Astrocyte of the hippocampus (primary cell): Measurements from ENCODE around the gene METTL5.
"Not testable (repeated sequence)": the region's sequence is repeated elsewhere in the genome, so short reads cannot be mapped to it uniquely, and the experiment has no call there.

Source experiments
- DNase-seq: peaks from one replicate; pipeline ENCODE4 v3.0.0; 2011; ENCODE audit warnings: low read depth, low spot score

The METTL5 gene

GRCh38 chr2:169834401-169834800 lies 9.7 kb upstream of the METTL5 start:
- DNase-seq: no peak

- DNase-seq: peak; percentile 73
These were observed 3.6 kb upstream of the METTL5 start for GRCh38 chr2:169828141-169828811.

DNA sequence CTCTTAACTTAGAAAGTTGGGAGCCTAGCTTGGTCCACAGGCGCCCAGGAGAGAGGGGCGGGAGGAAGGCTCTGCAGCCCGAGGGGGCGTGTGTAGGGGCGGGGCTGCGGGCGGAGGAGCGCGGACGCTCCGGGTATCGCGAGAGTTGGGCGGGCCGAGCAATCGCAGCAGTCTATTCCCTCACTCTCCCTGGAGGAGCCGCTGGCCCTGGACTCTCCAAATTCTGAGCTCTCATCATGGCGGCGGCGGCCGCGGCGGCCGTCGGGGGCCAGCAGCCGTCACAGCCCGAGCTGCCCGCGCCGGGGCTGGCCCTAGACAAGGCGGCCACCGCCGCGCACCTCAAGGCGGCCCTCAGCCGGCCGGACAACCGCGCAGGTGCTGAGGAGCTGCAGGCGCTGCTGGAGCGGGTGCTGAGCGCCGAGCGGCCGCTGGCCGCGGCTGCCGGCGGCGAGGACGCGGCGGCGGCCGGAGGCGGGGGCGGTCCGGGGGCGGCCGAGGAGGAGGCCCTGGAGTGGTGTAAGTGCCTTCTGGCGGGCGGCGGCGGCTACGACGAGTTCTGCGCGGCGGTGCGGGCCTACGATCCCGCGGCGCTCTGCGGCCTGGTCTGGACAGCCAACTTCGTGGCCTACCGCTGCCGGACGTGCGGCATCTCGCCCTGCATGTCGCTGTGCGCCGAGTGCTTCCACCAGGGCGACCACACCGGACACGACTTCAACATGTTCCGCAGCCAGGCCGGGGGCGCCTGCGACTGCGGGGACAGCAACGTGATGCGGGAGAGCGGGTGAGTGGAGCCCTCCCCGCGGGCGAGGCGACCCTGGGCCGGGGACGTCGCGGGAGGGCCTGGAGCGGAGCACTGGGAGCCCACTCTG lies 2.8 kb upstream of the METTL5 start, which contains the start of gene UBR3:
Gene UBR3, plus strand, starts transcription at position 183 of the 869 bp plus-strand sequence. Its CDS starts 54 bp downstream, at position 237.
- peak; percentile 98 for DNase-seq

DNA sequence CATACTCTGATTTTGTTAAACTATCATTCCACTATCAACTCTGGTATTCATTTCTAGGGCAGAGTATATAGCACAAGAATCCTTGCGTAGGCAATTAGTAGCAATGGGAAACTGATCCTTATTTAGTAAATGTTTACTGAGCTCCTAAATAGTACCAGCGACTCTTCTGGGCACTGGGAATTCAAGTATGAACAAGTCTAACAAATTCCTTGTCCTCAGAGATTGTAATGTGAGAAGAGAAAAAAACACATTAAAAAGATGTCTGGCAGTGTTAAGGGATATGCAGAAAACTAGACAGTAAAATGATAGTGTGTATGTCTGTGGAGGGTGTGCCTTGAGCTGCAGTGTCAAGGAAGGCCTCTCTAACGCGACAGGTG lies 721 bp downstream of the METTL5 start:
- DNase-seq: no peak

DNA sequence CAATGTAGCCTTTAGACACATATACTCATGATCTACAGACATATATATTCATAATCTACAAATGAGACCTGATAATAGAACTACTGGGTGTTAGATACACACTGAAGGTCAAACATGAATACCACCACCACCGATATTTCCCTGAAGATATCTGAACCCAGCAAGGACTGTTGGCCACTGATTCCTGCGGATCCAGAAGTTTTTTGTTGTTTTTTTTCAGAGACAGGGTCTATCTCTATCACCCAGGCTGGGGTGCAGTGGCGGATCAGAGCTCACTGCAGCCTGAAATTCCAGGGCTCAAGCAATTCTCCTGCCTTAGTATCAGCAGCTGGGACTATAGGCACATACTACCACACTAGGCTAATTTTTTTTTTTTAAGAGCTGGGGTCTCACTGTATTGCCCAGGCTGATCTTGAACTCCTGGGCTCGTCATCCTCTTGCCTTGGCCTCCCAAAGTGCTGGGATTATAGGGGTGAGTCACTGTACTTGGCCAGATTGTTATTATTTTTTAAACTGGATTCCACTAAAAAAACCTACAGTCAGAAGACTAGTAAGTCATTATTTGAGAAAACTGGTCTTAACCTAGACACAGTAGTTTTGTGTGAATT lies 1.8 kb downstream of the METTL5 start:
- no peak for DNase-seq

DNA sequence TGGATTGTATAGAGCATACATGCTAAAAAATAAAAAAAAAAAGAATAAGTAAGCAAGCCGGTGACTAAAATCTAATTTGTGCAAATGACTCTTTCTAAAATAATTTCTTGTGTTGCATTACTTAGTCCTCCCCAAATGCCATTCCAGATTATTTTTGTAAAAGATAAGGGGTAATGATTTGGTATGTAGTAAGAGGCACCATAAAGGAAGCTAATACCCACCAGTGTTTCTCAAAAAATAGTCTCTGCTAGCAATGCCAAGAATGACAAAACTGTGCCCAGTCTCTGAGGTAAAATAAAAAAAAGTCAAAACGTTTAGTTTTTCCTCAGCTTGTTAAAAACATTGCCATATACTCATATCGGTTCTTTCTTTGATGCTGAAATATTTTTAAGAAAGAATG lies 2.7 kb downstream of the METTL5 start:
- peak; percentile 41 for DNase-seq

- peak; percentile 61 for DNase-seq
These were observed 4.6 kb downstream of the METTL5 start for GRCh38 chr2:169820101-169820500.

- no peak for DNase-seq
These were observed 5.6 kb downstream of the METTL5 start for GRCh38 chr2:169819106-169819505.

GRCh38 chr2:169818241-169818640 lies 6.5 kb downstream of the METTL5 start:
- no peak for DNase-seq

DNA sequence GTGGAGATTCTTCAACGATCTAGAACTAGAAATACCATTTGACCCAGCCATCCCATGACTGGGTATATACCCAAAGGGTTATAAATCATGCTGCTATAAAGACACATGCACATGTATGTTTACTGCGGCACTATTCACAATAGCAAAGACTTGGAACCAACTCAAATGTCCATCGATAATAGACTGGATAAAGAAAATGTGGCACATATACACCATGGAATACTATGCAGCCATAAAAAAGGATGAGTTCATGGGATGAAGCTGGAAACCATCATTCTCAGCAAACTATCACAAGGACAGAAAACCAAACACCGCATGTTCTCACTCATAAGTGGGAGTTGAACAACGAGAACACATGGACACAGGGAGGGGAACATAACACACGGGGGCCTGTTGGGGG lies 7.3 kb downstream of the METTL5 start:
- not testable (repeated sequence) for DNase-seq

GRCh38 chr2:169816961-169817360 lies 7.7 kb downstream of the METTL5 start:
- DNase-seq: not testable (repeated sequence)

- DNase-seq: peak; percentile 72
These were observed 8.9 kb downstream of the METTL5 start for GRCh38 chr2:169815849-169816248.

- DNase-seq: peak; percentile 51
These were observed 16.5 kb downstream of the METTL5 start for GRCh38 chr2:169808221-169808620.

DNA sequence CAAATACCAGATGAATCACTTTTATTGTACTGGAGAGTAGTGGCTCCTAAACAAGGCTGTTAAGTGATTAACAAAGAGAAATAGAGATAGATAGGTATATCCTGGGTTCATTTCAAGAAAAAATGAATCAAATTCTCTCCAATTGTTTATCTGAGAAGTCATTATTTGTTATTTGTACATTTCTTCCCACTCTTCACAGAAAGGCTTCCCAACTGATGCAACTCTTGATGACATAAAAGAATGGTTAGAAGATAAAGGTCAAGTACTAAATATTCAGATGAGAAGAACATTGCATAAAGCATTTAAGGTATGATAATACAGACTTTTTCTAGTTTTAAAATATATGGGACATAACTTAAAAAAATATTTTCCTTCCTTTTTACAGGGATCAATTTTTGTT lies 18.1 kb downstream of the METTL5 start:
- DNase-seq: no peak

DNA sequence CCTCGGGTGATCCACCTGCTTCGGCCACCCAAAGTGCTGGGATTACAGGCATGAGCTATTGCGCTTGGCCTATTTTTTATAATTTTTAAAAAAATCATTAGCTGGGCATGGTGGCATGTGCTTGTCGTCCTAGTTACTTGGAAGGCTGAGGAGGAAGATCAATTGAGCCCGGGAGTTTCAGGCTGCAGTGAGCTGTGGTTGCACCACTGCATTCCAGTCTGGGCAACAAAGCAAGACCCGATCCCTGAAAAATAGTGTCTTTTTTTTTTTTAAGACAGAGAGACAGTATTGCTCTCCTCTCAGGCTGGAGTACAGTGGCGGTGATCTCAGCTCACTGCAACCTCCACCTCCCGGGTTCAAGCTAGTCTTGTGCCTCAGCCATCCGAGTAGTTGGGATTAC lies 21.2 kb downstream of the METTL5 start:
- peak; percentile 43 for DNase-seq

- peak; percentile 97 for DNase-seq
These were observed 25.8 kb downstream of the METTL5 start, which contains the start of gene SSB for GRCh38 chr2:169798718-169799592. Gene SSB, plus strand, starts transcription at chr2:169798871. Its CDS starts 2,090 bp downstream, at chr2:169800961.

GRCh38 chr2:169798397-169798717 lies 26.3 kb downstream of the METTL5 start:
- no peak for DNase-seq

GRCh38 chr2:169797601-169798000 lies 27.1 kb downstream of the METTL5 start:
- no peak for DNase-seq

DNA sequence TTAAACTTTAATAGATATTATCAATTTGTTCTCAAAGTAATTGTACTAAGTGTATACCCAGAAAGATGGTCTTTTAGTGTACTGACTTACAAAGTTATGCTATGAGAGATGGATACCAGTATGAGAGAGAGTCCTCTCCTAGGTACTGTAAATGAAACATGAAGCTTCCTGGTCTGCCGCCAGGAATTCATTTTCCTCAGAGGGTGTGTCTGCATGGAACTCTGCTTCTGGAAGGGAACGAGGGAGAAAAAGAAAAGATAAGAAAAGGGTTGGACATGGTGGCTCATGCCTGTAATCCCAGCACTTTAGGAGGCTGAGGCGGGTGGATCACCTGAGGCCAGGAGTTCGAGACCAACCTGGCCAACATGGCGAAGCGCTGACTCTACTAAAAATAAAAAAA lies 28.3 kb downstream of the METTL5 start:
- DNase-seq: peak; percentile 6

DNA sequence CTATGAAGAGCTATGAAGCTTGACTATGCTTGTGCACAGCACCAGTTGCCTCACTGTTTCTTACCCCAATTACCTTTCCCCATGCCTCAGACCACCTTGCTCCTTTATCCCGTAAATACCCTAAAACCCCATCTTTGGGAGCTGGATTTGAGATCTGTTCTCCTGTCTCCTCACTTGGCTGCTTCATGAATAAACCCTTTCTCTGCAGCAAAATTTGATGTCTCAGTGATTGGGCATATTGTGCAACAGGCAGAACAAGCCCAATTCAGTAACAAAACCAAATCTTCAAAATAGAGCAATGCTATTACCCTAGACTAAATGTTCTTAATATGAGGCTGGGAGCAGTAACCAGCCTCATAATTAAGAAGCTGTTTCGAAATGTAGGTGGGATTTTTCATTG lies 29.5 kb downstream of the METTL5 start:
- DNase-seq: no peak

- no peak for DNase-seq
These were observed 34.1 kb downstream of the METTL5 start for GRCh38 chr2:169790581-169790980.

GRCh38 chr2:169782513-169782912 lies 42.2 kb downstream of the METTL5 start:
- DNase-seq: no peak
